ENCODE data around the gene PLXNB1.

PLXNB1 gene

GRCh38 chr3:48459331-48459730 lies 29.4 kb upstream of the PLXNB1 start:
- TF ChIP-seq, protein P1, sequence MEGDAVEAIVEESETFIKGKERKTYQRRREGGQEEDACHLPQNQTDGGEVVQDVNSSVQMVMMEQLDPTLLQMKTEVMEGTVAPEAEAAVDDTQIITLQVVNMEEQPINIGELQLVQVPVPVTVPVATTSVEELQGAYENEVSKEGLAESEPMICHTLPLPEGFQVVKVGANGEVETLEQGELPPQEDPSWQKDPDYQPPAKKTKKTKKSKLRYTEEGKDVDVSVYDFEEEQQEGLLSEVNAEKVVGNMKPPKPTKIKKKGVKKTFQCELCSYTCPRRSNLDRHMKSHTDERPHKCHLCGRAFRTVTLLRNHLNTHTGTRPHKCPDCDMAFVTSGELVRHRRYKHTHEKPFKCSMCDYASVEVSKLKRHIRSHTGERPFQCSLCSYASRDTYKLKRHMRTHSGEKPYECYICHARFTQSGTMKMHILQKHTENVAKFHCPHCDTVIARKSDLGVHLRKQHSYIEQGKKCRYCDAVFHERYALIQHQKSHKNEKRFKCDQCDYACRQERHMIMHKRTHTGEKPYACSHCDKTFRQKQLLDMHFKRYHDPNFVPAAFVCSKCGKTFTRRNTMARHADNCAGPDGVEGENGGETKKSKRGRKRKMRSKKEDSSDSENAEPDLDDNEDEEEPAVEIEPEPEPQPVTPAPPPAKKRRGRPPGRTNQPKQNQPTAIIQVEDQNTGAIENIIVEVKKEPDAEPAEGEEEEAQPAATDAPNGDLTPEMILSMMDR (IDR thresholded peaks at IDR 0.05): no peak

- TF ChIP-seq, protein P1 (IDR thresholded peaks at IDR 0.05): no peak
Measured at GRCh38 chr3:48456456-48456855, 26.6 kb upstream of the PLXNB1 start.

GRCh38 chr3:48451270-48451669 lies 21.4 kb upstream of the PLXNB1 start:
- TF ChIP-seq, protein P1 (IDR thresholded peaks at IDR 0.05): no peak

- TF ChIP-seq, protein P1 (IDR thresholded peaks at IDR 0.05): no peak
Measured at GRCh38 chr3:48446425-48447193, 16.7 kb upstream of the PLXNB1 start, which contains the start of gene ATRIP. Gene ATRIP (plus strand): TSS chr3:48446737. CDS start chr3:48446846, 109 bp downstream.

DNA sequence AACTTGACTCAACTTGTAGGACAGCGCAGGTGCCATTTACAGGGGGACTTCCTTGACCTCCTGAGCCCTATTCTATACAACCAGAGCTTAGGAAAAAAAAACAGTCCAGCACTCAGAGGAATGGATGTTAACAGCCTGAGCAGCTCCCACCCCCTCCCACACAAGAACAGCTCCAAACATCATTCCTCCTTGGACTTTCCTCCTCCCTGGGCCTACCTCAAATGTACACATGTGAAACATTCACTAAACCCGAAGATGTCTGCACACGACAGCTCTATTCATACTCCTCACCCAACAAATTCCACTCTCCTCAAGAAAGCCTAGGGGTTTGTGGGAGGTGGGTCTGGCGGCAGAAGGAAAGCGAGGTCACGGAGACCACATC lies 16.1 kb upstream of the PLXNB1 start:
- TF ChIP-seq, protein P1 (IDR thresholded peaks at IDR 0.05): no peak

GRCh38 chr3:48445277-48445882 lies 15.5 kb upstream of the PLXNB1 start:
- TF ChIP-seq, protein P1 (IDR thresholded peaks at IDR 0.05): no peak

- TF ChIP-seq, protein P1 (IDR thresholded peaks at IDR 0.05): no peak
Measured at GRCh38 chr3:48441940-48442339, 12.1 kb upstream of the PLXNB1 start.
